GM10847 (cell line): ENCODE results near the gene GRAP2.

Source experiments
- POLR2A ChIP-seq: IDR thresholded peaks from 2 replicates; pipeline ENCODE4 v1.6.1; 2011; ENCODE audit not compliant: insufficient read length; ENCODE audit errors: extremely low read depth

GRAP2 gene

GRCh38 chr22:39967103-39967829 is 66.4 kb downstream of the GRAP2 start:
- no peak for TF ChIP-seq POLR2A

GRCh38 chr22:39967996-39968972 is 67.4 kb downstream of the GRAP2 start:
- TF ChIP-seq POLR2A: no peak

- TF ChIP-seq POLR2A: no peak
Observed at GRCh38 chr22:39970742-39971141, 69.9 kb downstream of the GRAP2 start.

GRCh38 chr22:39972641-39973040 is 71.8 kb downstream of the GRAP2 start:
- no peak for TF ChIP-seq POLR2A

- TF ChIP-seq POLR2A: no peak
Observed at GRCh38 chr22:39973656-39974055, 72.8 kb downstream of the GRAP2 start.

GRCh38 chr22:39974065-39974464 is 73.2 kb downstream of the GRAP2 start:
- TF ChIP-seq POLR2A: no peak

GRCh38 chr22:39979048-39979447 is 78.2 kb downstream of the GRAP2 start:
- no peak for TF ChIP-seq POLR2A

- TF ChIP-seq POLR2A: no peak
Observed at GRCh38 chr22:39979458-39979857, 78.6 kb downstream of the GRAP2 start.

GRCh38 chr22:39980596-39980995 is 79.7 kb downstream of the GRAP2 start:
- TF ChIP-seq POLR2A: no peak

- no peak for TF ChIP-seq POLR2A
Observed at GRCh38 chr22:39983346-39983745, 82.5 kb downstream of the GRAP2 start.

GRCh38 chr22:39984006-39984405 is 83.1 kb downstream of the GRAP2 start:
- TF ChIP-seq POLR2A: no peak

- no peak for TF ChIP-seq POLR2A
Observed at GRCh38 chr22:39984746-39985145, 83.9 kb downstream of the GRAP2 start.

GRCh38 chr22:39985383-39986035 is 84.6 kb downstream of the GRAP2 start:
- TF ChIP-seq POLR2A: no peak

- no peak for TF ChIP-seq POLR2A
Observed at GRCh38 chr22:39988386-39989114, 87.7 kb downstream of the GRAP2 start.

GRCh38 chr22:39989633-39990032 is 88.7 kb downstream of the GRAP2 start:
- no peak for TF ChIP-seq POLR2A
